CD4-positive, alpha-beta T cell (primary cell): ENCODE measurements around the gene CD4. TPM values are rescaled to one million over a fixed set of nuclear protein-coding genes. Genes with fewer than 3 reads are reported as not detected.

Experiments
- ATAC-seq: fragments of 200-7000 bp; cut with Tn5 transposase; one replicate; pipeline ENCODE4 v1.10.0; 2022; ENCODE audit warnings: mild to moderate bottlenecking; ENCODE audit not compliant: poor library complexity
- CTCF ChIA-PET: fragments of 350-600 bp; sonication (Branson Sonifier 250); formaldehyde crosslinking; loops from one replicate; lab custom pipeline; 2021; ENCODE audit warnings: antibody characterized with exemption, inconsistent platforms; lab: Charles Lee
- POLR2A ChIA-PET: fragments of 350-600 bp; sonication (Branson Sonifier 250); formaldehyde crosslinking; loops from one replicate; lab custom pipeline; 2021; ENCODE audit warnings: antibody characterized with exemption, inconsistent platforms; lab: Charles Lee
- DNase-seq, 14 experiments: peaks; one replicate each; pipeline ENCODE4 v3.0.0-alpha.2; 2013 to 2020; ENCODE audit warnings: mixed read lengths in 2 of 14
- H3K27ac ChIP-seq, 2 donors: one replicate each; pipeline versions ENCODE4 v1.5.1 to v1.7.0; 2013; ENCODE audit warnings: low read length in 2 of 2, low read depth in 1 of 2, mild to moderate bottlenecking in 1 of 2
- H3K27me3 ChIP-seq, 2 experiments: 1 replicate in 1 of 2; 2 replicates in 1 of 2; pipeline versions ENCODE4 v1.6.1 to v1.7.0; 2013; ENCODE audit warnings: low read length in 2 of 2, control low read depth in 1 of 2, mild to moderate bottlenecking in 1 of 2, moderate library complexity in 1 of 2; ENCODE audit not compliant: insufficient read depth in 2 of 2, control insufficient read depth in 1 of 2
- H3K36me3 ChIP-seq: one replicate; pipeline ENCODE4 v1.6.1; 2013; ENCODE audit warnings: low read length, control low read depth; ENCODE audit not compliant: insufficient read depth
- H3K4me1 ChIP-seq: one replicate; pipeline ENCODE4 v1.6.1; 2013; ENCODE audit warnings: low read length, control low read depth; ENCODE audit not compliant: insufficient read depth
- H3K4me3 ChIP-seq: one replicate; pipeline ENCODE4 v1.5.1; 2013; ENCODE audit warnings: mild to moderate bottlenecking, low read length, moderate library complexity
- H3K9me3 ChIP-seq, 2 experiments: 1 replicate in 1 of 2; 2 replicates in 1 of 2; pipeline versions ENCODE4 v1.6.1 to v1.7.0; 2013; ENCODE audit warnings: low read length in 2 of 2, mild to moderate bottlenecking in 2 of 2, control low read depth in 1 of 2, moderate library complexity in 1 of 2; ENCODE audit not compliant: control insufficient read depth in 1 of 2, insufficient read depth in 1 of 2
- H3K27ac Mint-ChIP-seq: one replicate; pipeline ENCODE4 v1.8.0; 2020; ENCODE audit warnings: mixed read lengths
- H3K27me3 Mint-ChIP-seq: one replicate; pipeline ENCODE4 v1.8.0; 2021; ENCODE audit warnings: mixed read lengths
- H3K36me3 Mint-ChIP-seq: one replicate; pipeline ENCODE4 v1.8.0; 2021; ENCODE audit warnings: low read depth, mixed read lengths
- H3K4me1 Mint-ChIP-seq: one replicate; pipeline ENCODE4 v1.8.0; 2021; ENCODE audit warnings: low read depth, mixed read lengths
- H3K4me3 Mint-ChIP-seq: one replicate; pipeline ENCODE4 v1.8.0; 2020; ENCODE audit warnings: mild to moderate bottlenecking, mixed read lengths
- H3K9me3 Mint-ChIP-seq: one replicate; pipeline ENCODE4 v1.8.0; 2020; ENCODE audit warnings: mixed read lengths
- CTCF ChIP-seq: fragments of 200-600 bp; IDR thresholded peaks from one replicate; pipeline ENCODE4 v1.8.0; 2022; ENCODE audit warnings: antibody characterized with exemption, mild to moderate bottlenecking
- intact Hi-C, 2 experiments: fragments of 100-400 bp; cut with DNase I in 1 of 2; cut with micrococcal nuclease in 1 of 2; formaldehyde crosslinking; loops; one replicate each; pipeline versions ENCODE4 v1.15.1 to v1.9.0; 2023 to 2025; cut with DNase I, micrococcal nuclease
- total RNA-seq, 174 experiments: library from RNA in 2 of 174; stranded (reverse) in 2 of 174; gene quantifications; one replicate each; pipeline ENCODE4 v1.2.3 and lab custom pipeline; 2021 to 2026

The CD4 gene
- total RNA-seq, 2 experiments from 2014 or later, result 134 to 136 TPM

DNA sequence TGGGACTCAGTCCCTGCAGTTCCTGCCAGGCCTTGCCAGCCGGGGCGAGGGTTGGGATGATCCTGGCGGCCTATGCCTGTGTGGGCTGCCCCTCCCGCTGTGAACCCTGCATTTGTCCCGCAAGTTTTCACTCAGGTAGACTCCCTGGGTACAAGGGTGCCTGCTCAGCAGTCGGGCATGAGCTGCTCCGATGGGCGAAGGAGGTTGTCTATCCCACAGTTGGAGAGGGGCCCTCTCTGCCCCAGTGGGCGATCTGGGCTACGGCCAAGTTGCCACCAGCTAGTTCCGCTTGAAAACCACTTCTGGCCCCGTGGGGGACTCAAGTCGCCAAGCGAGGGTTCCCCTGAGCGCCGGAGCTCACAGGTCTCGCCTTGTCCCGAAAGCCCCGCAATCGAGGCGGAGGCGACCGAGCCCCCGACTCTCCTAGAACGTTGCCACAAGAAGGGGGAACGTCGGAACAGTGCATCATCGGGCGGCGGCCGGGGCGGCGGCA, 77.6 kb downstream of the CD4 start:
- Mint-ChIP-seq H3K4me1 (peaks cover 49% of the 10 kb centered on the region), H3K4me3 (peak overlapping the region; percentile 94), H3K36me3 (peaks cover 54% of the 10 kb centered on the region), H3K27me3 (no peaks in the 10 kb centered on the region), H3K27ac (peak overlapping the region; percentile 80), H3K9me3 (no peaks in the 10 kb centered on the region)
- ChIA-PET CTCF (interaction anchor here (1.5 to 10.3 kb wide), 4 partner anchors 15 to 94 kb away, joined by 3 to 153 read pairs (median 24); partner anchors contain the start of genes CDCA3 and USP5), POLR2A (interaction anchor here (0.9 to 5.7 kb wide), 14 partner anchors 13 to 241 kb away, joined by 3 to 90 read pairs (median 6); partner anchors contain the start of genes C12orf57, CDCA3, COPS7A and ENO2)
- peak overlapping the region; percentile 68 for H3K4me3 ChIP-seq
- H3K9me3 ChIP-seq, result no peaks in the 10 kb centered on the region
- H3K27me3 ChIP-seq, result no peaks in the 10 kb centered on the region
- no peak for TF ChIP-seq CTCF
- H3K4me1 ChIP-seq, result peaks cover 46% of the 10 kb centered on the region
- intact Hi-C loops, result loop anchor here (2.0 to 5.0 kb wide), 2 partner anchors 14 to 75 kb away; partner anchors contain the start of genes C12orf57 (in 1 of the 2), RNU7-1 (in 1 of the 2) and USP5 (in 1 of the 2)
- H3K27ac ChIP-seq, result peak overlapping the region; percentile 73 to 78
- DNase-seq, result no peak
- peak; percentile 5 for ATAC-seq
- H3K36me3 ChIP-seq, result peaks cover 52% of the 10 kb centered on the region

GRCh38 chr12:6867413-6868210, 78.3 kb downstream of the CD4 start, which contains the start of gene TPI1:
Gene TPI1 (plus strand): TSS chr12:6867531. CDS start chr12:6867567, 36 bp downstream.
- no peaks in the 10 kb centered on the region for H3K27me3 Mint-ChIP-seq
- Histone ChIP-seq H3K4me1 (peaks cover 53% of the 10 kb centered on the region), H3K27ac (peak within 1 kb of the TSS; percentile 73 to 78), H3K27me3 (no peaks in the 10 kb centered on the region), H3K36me3 (peaks cover 46% of the 10 kb centered on the region), H3K9me3 (no peaks in the 10 kb centered on the region), H3K4me3 (peak within 1 kb of the TSS; percentile 68)
- peak within 1 kb of the TSS; percentile 94 for H3K4me3 Mint-ChIP-seq
- ATAC-seq, result peak; percentile 64
- CTCF ChIA-PET, result interaction anchor here (1.1 to 10.3 kb wide), 5 partner anchors 15 to 150 kb away, joined by 3 to 153 read pairs (median 6); partner anchors contain the start of genes CDCA3, LPCAT3 and USP5
- DNase-seq, result peak; percentile 55 to 88 (median 72)
- POLR2A ChIA-PET, result interaction anchor here (1.0 to 5.7 kb wide), 15 partner anchors 14 to 240 kb away, joined by 3 to 90 read pairs (median 6); partner anchors contain the start of genes C12orf57, CDCA3, COPS7A and ENO2
- H3K9me3 Mint-ChIP-seq, result no peaks in the 10 kb centered on the region
- peaks cover 56% of the 10 kb centered on the region for H3K4me1 Mint-ChIP-seq
- no peak for TF ChIP-seq CTCF
- intact Hi-C loops, result loop anchor here (2.0 to 5.0 kb wide), 5 partner anchors 15 to 245 kb away; partner anchors contain the start of genes C12orf57 (in 1 of the 2), C1R (in 1 of the 2), RNU7-1 (in 1 of the 2) and USP5 (in 1 of the 2)
- peak within 1 kb of the TSS; percentile 80 for H3K27ac Mint-ChIP-seq
- H3K36me3 Mint-ChIP-seq, result peaks cover 56% of the 10 kb centered on the region
